HepG2 (cell line): ENCODE data around the gene MGMT. TPM values are rescaled to one million over a fixed set of nuclear protein-coding genes. Genes with fewer than 3 reads are reported as not detected.

Experiments used
- ATAC-seq: fragments of 200-7000 bp; cut with Tn5 transposase; 3 replicates; pipeline ENCODE4 v1.9.1; 2020; ENCODE audit warnings: mild to moderate bottlenecking, moderate library complexity
- BruUV-seq: library from RNA; stranded (reverse); fragments of 400-500 nt; replicated peaks from 2 replicates; lab custom pipeline; 2021; lab: Mats Ljungman, UMichigan
- CTCF ChIA-PET: fragments of 300-600 bp; formaldehyde crosslinking; extraction: SDS; loops from one replicate; lab custom pipeline; 2021; ENCODE audit warnings: low total read pairs, inconsistent platforms, low intra/inter-chr PET ratio; lab: Yijun Ruan, JAX
- POLR2A ChIA-PET: fragments of 350-600 bp; sonication (Branson Sonifier 250); formaldehyde crosslinking; loops from one replicate; lab custom pipeline; 2020; ENCODE audit warnings: antibody characterized with exemption, inconsistent platforms; lab: Yijun Ruan, JAX
- DNase-seq: peaks from one replicate; pipeline ENCODE4 v3.0.0-alpha.2; 2015; ENCODE audit warnings: low spot score
- FAIRE-seq: peaks from 3 replicates; lab custom pipeline; 2011; peaks lifted over from hg19 to GRCh38; lab: Jason Lieb, UNC
- H2AFZ ChIP-seq: one replicate; pipeline ENCODE4 v1.6.1; 2011; ENCODE audit warnings: low read length, inconsistent platforms
- H3K27ac ChIP-seq: fragments of 300-600 bp; 3 replicates; pipeline ENCODE4 v1.8.0; 2011; ENCODE audit warnings: mixed run types, mild to moderate bottlenecking, mixed read lengths, low read length, inconsistent platforms; ENCODE audit not compliant: insufficient read depth; ENCODE audit errors: extremely low read length
- H3K27me3 ChIP-seq, 2 experiments: fragments of 200-600 bp in 1 of 2; 2 replicates in 1 of 2; 3 replicates in 1 of 2; pipeline versions ENCODE4 v1.6.0 to v1.8.0; 2011; ENCODE audit warnings: low read length in 2 of 2, mild to moderate bottlenecking in 2 of 2, moderate library complexity in 2 of 2, inconsistent platforms in 1 of 2; ENCODE audit not compliant: insufficient read depth in 2 of 2, control insufficient read depth in 1 of 2
- H3K36me3 ChIP-seq, 2 experiments: fragments of 200-600 bp in 1 of 2; replicated peaks in 1 of 2; 2 replicates in 1 of 2; 3 replicates in 1 of 2; pipeline versions ENCODE4 v1.5.1 to v1.8.0; 2011; ENCODE audit warnings: low read length in 2 of 2, inconsistent platforms in 1 of 2; ENCODE audit not compliant: insufficient read depth in 2 of 2, control insufficient read depth in 1 of 2
- H3K4me1 ChIP-seq: 2 replicates; pipeline ENCODE4 v1.5.1; 2012; ENCODE audit warnings: low read length, inconsistent platforms; ENCODE audit not compliant: insufficient read depth
- H3K4me2 ChIP-seq: 2 replicates; pipeline ENCODE4 v1.6.0; 2011; ENCODE audit warnings: low read depth, low read length, inconsistent platforms
- H3K4me3 ChIP-seq, 3 experiments: fragments of 200-600 bp in 1 of 3; sonication (generic), shearing (Covaris generic) in 1 of 3; replicated peaks in 1 of 3; 2 replicates each; pipeline ENCODE4 v1.5.1; 2011 to 2016; ENCODE audit warnings: low read length in 3 of 3, inconsistent platforms in 2 of 3, low read depth in 2 of 3, mild to moderate bottlenecking in 2 of 3, control low read depth in 1 of 3, mixed read lengths in 1 of 3; ENCODE audit not compliant: insufficient read depth in 1 of 3
- H3K79me2 ChIP-seq: one replicate; pipeline ENCODE4 v1.6.1; 2011; ENCODE audit warnings: low read length, inconsistent platforms; ENCODE audit not compliant: insufficient read depth
- H3K9ac ChIP-seq: 2 replicates; pipeline ENCODE4 v1.6.0; 2011; ENCODE audit warnings: mild to moderate bottlenecking, low read depth, low read length, inconsistent platforms; ENCODE audit not compliant: insufficient read depth
- H3K9me3 ChIP-seq: 2 replicates; pipeline ENCODE4 v1.5.1; 2012; ENCODE audit warnings: mild to moderate bottlenecking, low read length
- H4K20me1 ChIP-seq: 2 replicates; pipeline ENCODE4 v1.6.0; 2011; ENCODE audit warnings: inconsistent platforms, mild to moderate bottlenecking, low read length, moderate library complexity; ENCODE audit not compliant: insufficient read depth
- FOXA3 ChIP-seq: IDR thresholded peaks from 2 replicates; pipeline ENCODE4 v1.6.1; 2016; ENCODE audit warnings: missing genetic modification reagents, missing compliant biosample characterization
- MEIS2 ChIP-seq: sonication (generic); formaldehyde crosslinking; IDR thresholded peaks from 2 replicates; pipeline ENCODE4 v1.9.0; 2021; ENCODE audit warnings: mild to moderate bottlenecking, missing genetic modification reagents
- SMARCE1 ChIP-seq: fragments of 450-650 bp; IDR thresholded peaks from 2 replicates; pipeline ENCODE4 v1.6.1; 2017; ENCODE audit warnings: borderline replicate concordance
- SP1 ChIP-seq, 2 experiments: fragments of 450-650 bp in 1 of 2; sonication (generic) in 1 of 2; formaldehyde crosslinking in 1 of 2; IDR thresholded peaks; 2 replicates each; pipeline versions ENCODE4 v1.4.0 to v1.6.1; 2016 to 2020; ENCODE audit warnings: missing genetic modification reagents in 1 of 2
- SP4 ChIP-seq: sonication (generic); formaldehyde crosslinking; IDR thresholded peaks from 2 replicates; pipeline ENCODE4 v1.8.1; 2023; ENCODE audit warnings: mild to moderate bottlenecking, missing genetic modification reagents
- TRIM22 ChIP-seq: fragments of 450-650 bp; IDR thresholded peaks from 2 replicates; pipeline ENCODE4 v1.6.1; 2017
- ZHX2 ChIP-seq, 2 experiments: sonication (generic) in 1 of 2; formaldehyde crosslinking in 1 of 2; IDR thresholded peaks; 2 replicates each; pipeline versions ENCODE4 v1.6.1 to v1.9.0; 2014 to 2022; ENCODE audit warnings: antibody characterized with exemption in 1 of 2, borderline replicate concordance in 1 of 2, inconsistent platforms in 1 of 2, low read depth in 1 of 2, missing genetic modification reagents in 1 of 2
- ZNF121 ChIP-seq: sonication (generic); formaldehyde crosslinking; IDR thresholded peaks from 2 replicates; pipeline ENCODE4 v1.5.0; 2020; ENCODE audit warnings: mild to moderate bottlenecking, missing genetic modification reagents
- ZNF251 ChIP-seq: sonication (generic); formaldehyde crosslinking; IDR thresholded peaks from 2 replicates; pipeline ENCODE4 v1.9.0; 2021; ENCODE audit warnings: mild to moderate bottlenecking, missing genetic modification reagents
- ZNF362 ChIP-seq: sonication (generic); formaldehyde crosslinking; IDR thresholded peaks from 2 replicates; pipeline ENCODE4 v1.4.0; 2020; ENCODE audit warnings: missing genetic modification reagents, mild to moderate bottlenecking, borderline replicate concordance
- ZNF784 ChIP-seq: sonication (generic); formaldehyde crosslinking; IDR thresholded peaks from 2 replicates; pipeline ENCODE4 v1.5.1; 2020; ENCODE audit warnings: missing genetic modification reagents, mild to moderate bottlenecking, borderline replicate concordance
- WGBS: methylation state at CpG from one replicate; pipeline ENCODE4 v1.1.6; 2017; ENCODE audit warnings: low lambda C conversion rate; 5-methylcytosine and 5-hydroxymethylcytosine counted together
- in situ Hi-C: cut with HindIII; loops from 2 replicates; pipeline ENCODE4 v1.10.0; 2017; ENCODE audit warnings: low pct_unique_long_range_greater_than_20kb; ENCODE audit not compliant: extremely low pct_ligation_motif_present
- intact Hi-C: fragments of 100-400 bp; cut with micrococcal nuclease; formaldehyde crosslinking; loops from one replicate; pipeline ENCODE4 v1.10.0; 2022; ENCODE audit not compliant: unreplicated experiment
- polyA plus RNA-seq, 8 experiments: library from polyadenylated mRNA; depleted of rRNA in 3 of 8; stranded (reverse) in 7 of 8; unstranded in 1 of 8; fragments of >200 nt; fragmentation: Illumina TruSeq in 4 of 8; extraction: Trizol in 4 of 8; gene quantifications; 2 replicates each; pipeline versions ENCODE4 v1.2.1 to v1.2.3, GENCODE V29; 2011 to 2016; ENCODE audit warnings: low read depth in 4 of 8, missing spikeins in 1 of 8, mixed read lengths in 1 of 8; ENCODE audit not compliant: insufficient read depth in 1 of 8
- total RNA-seq, 5 experiments: library from RNA; depleted of rRNA; stranded (reverse); fragments of >200 nt; fragmentation: Illumina TruSeq; extraction: Trizol; gene quantifications; 2 replicates each; pipeline ENCODE4 v1.2.3, GENCODE V29; 2016; ENCODE audit warnings: low read depth in 1 of 5

The MGMT gene
- total and polyA plus RNA-seq, 2 of the 13 experiments (the other 11 are each of a cell fraction or from before 2014, with no cell fraction given), result 12.0 to 19.5 TPM

DNA sequence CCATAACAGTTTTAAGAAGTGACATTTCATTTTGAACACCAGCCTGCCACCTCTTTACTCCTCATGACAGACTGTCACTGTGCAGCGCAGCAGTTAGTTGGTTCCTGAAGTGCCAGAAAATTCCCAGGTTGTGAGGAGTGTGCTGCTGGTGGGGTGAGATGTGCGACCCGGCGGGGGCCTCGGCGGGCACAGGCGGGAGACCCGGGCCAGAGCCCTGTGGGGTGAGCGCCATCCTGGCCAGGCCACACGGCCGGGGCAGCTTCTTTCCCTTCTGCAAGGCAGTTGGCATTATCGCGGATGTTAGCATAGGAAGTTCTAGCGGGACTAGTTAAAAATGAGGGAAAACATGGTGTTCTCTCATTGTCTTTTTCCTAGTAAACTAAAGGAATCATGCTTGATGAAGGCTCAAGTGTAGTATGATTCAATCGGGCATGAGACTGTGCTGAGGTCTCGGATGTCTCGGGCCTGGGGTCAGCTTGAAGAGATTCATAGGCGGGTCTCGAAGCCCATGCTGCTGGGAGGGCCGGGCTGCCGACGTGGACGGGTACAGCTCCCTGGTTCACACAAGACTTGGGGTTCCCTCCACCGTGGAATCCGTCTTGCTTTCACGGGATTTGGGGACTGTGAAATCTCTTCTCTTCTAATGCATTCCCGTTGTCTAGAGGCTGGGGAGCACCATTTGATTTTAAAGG is 56.1 kb downstream of the MGMT start:
- no TSS peak for BruUV-seq
- POLR2A ChIA-PET, result no interaction called here
- WGBS, result 95% methylated on average over 16 of the region's 27 CpGs

More for the DNA sequence above, 56.1 kb downstream of the MGMT start:
- CTCF ChIA-PET, result no interaction called here
- H3K4me2 ChIP-seq, result no peak overlapping the region
- TF ChIP-seq SMARCE1, result no peak
- TF ChIP-seq ZNF121 (CRISPR knock-in tag), result no peak
- TF ChIP-seq SP4, result no peak
- TF ChIP-seq SP1 (IDR thresholded peaks at IDR 0.05), result no peak
- no peak for TF ChIP-seq SP1 (CRISPR knock-in tag; IDR thresholded peaks at IDR 0.05)
- TF ChIP-seq ZNF362 (CRISPR knock-in tag), result no peak
- TF ChIP-seq ZNF251 (CRISPR knock-in tag), result no peak
- no peak for TF ChIP-seq FOXA3 (CRISPR knock-in tag)
- TF ChIP-seq TRIM22, result no peak
- no peak for TF ChIP-seq ZHX2 (IDR thresholded peaks at IDR 0.05; ENCODE audit: low read depth)
- no peak for TF ChIP-seq ZHX2 (CRISPR knock-in tag; IDR thresholded peaks at IDR 0.05; ENCODE audit: borderline replicate concordance)
- TF ChIP-seq ZNF784 (CRISPR knock-in tag), result no peak
- no peak for TF ChIP-seq MEIS2
- H3K9ac ChIP-seq, result no peak overlapping the region
- FAIRE-seq (no peak), DNase-seq (no peak), ATAC-seq (no peak)
- no peaks in the 10 kb centered on the region for H3K36me3 ChIP-seq
- H2AFZ ChIP-seq, result no peak overlapping the region
- no peaks in the 10 kb centered on the region for H3K27me3 ChIP-seq
- no peak overlapping the region for H3K27ac ChIP-seq
- peaks cover 13% of the 10 kb centered on the region; the same call in 1 of the 2 replicates for H3K9me3 ChIP-seq
- H3K4me3 ChIP-seq, result no peak overlapping the region
- intact Hi-C loops (no loop called here), in situ Hi-C loops (no loop called here)
- no peaks in the 10 kb centered on the region for H3K79me2 ChIP-seq
- H3K4me1 ChIP-seq, result peaks cover 22% of the 10 kb centered on the region
- H4K20me1 ChIP-seq, result no peaks in the 10 kb centered on the region
